Fibroblast of the aortic adventitia (primary cell): ENCODE measurements around the gene VPS54. TPM values are rescaled to one million over a fixed set of nuclear protein-coding genes. Genes with fewer than 3 reads are reported as not detected.

Source experiments
- DNase-seq: peaks from one replicate; pipeline ENCODE4 v3.0.0-alpha.2; 2010; ENCODE audit warnings: low read depth
- H3K4me3 ChIP-seq: 2 replicates; pipeline ENCODE4 v1.5.1; 2011; ENCODE audit warnings: low read depth, mild to moderate bottlenecking, control low read depth, low read length, moderate library complexity
- CTCF ChIP-seq: IDR thresholded peaks from 2 replicates; pipeline ENCODE4 v1.5.1; 2011; ENCODE audit warnings: mild to moderate bottlenecking, low read length, control low read depth, inconsistent platforms; ENCODE audit not compliant: insufficient read depth
- small RNA-seq: library from RNA; depleted of rRNA; stranded (forward); fragments of <200 nt; gene quantifications from one replicate; pipeline ENCODE3, GENCODE V24; 2012
- total RNA-seq: library from RNA; depleted of rRNA; stranded (reverse); fragments of >200 nt; gene quantifications from 2 replicates; pipeline ENCODE4 v1.2.3, GENCODE V29; 2012; ENCODE audit warnings: low replicate concordance

Gene VPS54
- total RNA-seq, 1 donor: 18.1 TPM

GRCh38 chr2:63844616-63845015 lies 174.6 kb downstream of the VPS54 start:
- no peak for DNase-seq
- no peak overlapping the region for H3K4me3 ChIP-seq

GRCh38 chr2:63843791-63844190 lies 175.4 kb downstream of the VPS54 start:
- peak; percentile 17 for DNase-seq
- peak overlapping the region; percentile 48 for H3K4me3 ChIP-seq
- TF ChIP-seq CTCF: no peak

More at GRCh38 chr2:63844616-63845015, 174.6 kb downstream of the VPS54 start:
- TF ChIP-seq CTCF: no peak

DNA sequence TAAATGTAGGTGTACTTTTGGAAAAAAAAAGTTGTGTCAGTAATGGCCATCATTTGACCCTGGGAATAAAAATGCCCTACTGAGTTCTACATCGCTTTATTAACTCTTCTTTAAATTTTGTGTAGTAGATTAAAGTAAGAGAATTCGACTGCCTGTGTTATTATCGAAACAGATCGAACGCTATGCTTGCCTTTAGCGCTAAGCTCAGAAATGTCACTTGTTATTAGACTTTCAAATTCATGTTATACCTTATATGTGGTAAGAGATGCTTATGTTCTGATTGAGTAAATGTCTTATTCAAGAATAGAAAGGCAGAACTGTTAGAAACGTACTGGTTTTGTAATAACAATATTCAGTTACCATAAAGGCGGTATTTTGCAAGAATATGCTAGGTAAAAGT lies 176.1 kb downstream of the VPS54 start:
- TF ChIP-seq CTCF: no peak
- DNase-seq: no peak
- H3K4me3 ChIP-seq: peak overlapping the region; percentile 82

- no peak for TF ChIP-seq CTCF
- H3K4me3 ChIP-seq: peak overlapping the region; percentile 82
- peak; percentile 81 for DNase-seq
Measured at GRCh38 chr2:63842149-63843061, 176.8 kb downstream of the VPS54 start.

Small RNAs within 50 kb of the gene (small RNA-seq; reads per million reads assigned to genes)
- gene RF01293: not detected

Other genes starting within 250 kb of the VPS54 start
- gene UGP2, start 177.5 kb downstream of the VPS54 start, total RNA-seq: 119 and 129 TPM in 2 replicates
- 5.8 and 8.3 TPM in 2 replicates for gene PELI1, start 125.0 kb upstream of the VPS54 start, total RNA-seq